GM19397 (cell line): ENCODE measurements around the gene LORICRIN.

Experiments
- ATAC-seq: cut with Tn5 transposase; IDR thresholded peaks from one replicate; pipeline ENCODE4 v1.9.1; 2021; ENCODE audit warnings: mild to moderate bottlenecking, moderate library complexity; ENCODE audit not compliant: unreplicated experiment

LORICRIN gene

GRCh38 chr1:153248176-153248879 is 11.2 kb upstream of the LORICRIN start:
- no peak for ATAC-seq

DNA sequence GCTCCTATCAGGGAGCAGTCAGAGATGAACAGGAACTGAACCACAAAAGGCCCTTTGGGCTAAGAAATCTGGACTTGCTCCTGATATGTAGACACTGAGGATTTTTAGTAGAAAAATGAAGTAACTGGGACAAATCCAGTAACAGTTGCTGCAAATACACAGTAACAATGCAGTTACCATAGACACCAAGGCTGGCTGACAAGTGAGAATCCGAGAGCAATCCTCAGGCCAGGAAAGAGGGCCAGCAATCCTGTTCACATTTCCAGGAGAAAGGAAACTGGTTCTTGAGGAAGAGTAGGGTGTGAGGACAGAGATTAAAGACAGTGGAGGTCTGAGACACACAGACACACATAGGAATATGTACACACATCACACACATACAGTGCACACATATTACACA is 9.3 kb upstream of the LORICRIN start:
- ATAC-seq: no peak

GRCh38 chr1:153251087-153251486 is 8.4 kb upstream of the LORICRIN start:
- ATAC-seq: no peak

DNA sequence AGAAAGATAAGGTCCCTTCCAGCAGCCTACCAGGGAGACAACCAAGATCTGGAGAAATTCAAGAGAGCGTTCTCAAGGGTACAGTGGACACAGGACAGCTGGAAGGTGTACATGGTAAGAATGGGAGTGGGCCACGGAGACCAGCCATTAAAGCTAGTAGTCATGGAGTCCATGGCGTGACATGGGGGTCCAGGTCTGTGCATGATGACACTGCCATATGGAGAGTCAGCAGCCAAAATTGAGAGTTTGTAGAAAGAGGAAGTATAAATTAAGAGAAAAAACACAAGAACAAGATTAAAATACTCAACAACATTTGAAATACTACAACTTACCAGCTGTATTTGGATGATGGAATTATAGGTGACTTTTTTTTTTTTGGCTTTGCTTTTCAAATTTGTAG is 7.9 kb upstream of the LORICRIN start:
- ATAC-seq: no peak

DNA sequence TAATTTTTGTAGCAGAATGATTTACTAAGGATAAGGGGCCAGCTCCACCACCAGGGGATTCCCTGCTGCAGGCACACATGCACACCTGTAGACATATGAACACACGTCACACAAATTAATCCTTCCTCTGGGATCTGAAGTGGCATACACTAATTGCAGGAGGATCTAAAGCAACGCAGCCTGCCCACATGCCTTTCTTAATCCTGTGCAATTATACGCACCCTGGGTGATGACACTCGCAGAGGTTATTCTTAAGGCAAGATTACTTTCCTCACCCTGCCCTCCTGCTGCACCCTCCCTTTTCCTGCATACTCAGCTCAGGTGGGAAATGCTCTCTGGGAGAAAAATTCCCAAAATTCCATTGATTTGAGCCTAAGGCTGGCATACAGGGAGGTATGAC is 7.5 kb upstream of the LORICRIN start:
- no peak for ATAC-seq

- no peak for ATAC-seq
These were observed 6.4 kb upstream of the LORICRIN start for GRCh38 chr1:153253076-153253475.

- no peak for ATAC-seq
These were observed 5.8 kb upstream of the LORICRIN start for GRCh38 chr1:153253693-153254092.

- ATAC-seq: peak; percentile 39
These were observed 1.2 kb downstream of the LORICRIN start for GRCh38 chr1:153260585-153261280.

GRCh38 chr1:153261281-153262069 is 2.0 kb downstream of the LORICRIN start:
- ATAC-seq: peak; percentile 31

DNA sequence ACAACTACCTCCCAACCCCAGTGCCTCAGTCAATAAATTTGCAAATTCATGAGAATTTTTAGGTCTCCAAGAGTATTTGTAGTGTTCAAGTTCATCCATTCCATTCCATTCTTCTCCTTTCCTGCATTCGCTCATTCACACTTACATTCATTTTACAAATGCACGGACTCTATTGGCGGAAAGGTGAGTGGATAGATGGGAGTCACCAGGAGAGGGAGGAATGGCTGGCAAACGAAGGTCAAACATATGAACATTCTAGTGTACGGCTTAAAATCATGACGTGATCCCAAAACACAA is 2.5 kb downstream of the LORICRIN start:
- ATAC-seq: no peak

DNA sequence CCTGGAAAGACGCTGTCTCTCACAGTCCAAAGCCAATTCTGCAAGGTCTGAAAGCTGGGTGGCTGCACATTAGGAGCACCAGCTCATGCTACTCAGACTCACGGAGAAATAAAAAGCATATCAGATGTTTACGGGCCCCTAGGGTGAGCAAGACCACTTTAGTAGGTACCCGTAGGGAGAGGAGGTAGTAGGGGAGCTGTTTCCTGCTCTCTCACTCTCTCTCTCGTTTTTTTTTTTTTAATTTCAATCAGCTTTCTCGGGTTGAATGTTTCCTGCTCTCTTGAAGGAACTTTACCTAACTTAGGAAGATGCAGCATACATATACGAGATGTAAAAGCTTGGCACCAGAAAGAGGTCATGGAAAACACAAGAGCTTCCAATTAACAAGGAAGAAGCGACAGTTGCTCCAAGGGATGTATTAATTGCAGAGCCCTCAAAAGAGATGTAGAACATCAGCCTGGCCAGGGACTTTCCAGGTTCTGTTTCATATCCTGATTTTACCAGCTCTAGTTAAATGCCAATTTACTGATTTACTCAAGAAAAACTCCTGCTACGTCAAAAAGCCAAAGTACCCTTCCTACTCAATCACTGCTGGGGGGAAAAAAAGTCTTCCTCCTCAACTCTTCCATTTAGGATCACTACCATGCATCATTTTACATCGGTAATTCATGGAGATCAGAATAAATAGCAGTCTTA is 3.1 kb downstream of the LORICRIN start:
- ATAC-seq: no peak

GRCh38 chr1:153265457-153265856 is 6.0 kb downstream of the LORICRIN start:
- ATAC-seq: no peak

GRCh38 chr1:153271711-153272110 is 12.2 kb downstream of the LORICRIN start:
- no peak for ATAC-seq

DNA sequence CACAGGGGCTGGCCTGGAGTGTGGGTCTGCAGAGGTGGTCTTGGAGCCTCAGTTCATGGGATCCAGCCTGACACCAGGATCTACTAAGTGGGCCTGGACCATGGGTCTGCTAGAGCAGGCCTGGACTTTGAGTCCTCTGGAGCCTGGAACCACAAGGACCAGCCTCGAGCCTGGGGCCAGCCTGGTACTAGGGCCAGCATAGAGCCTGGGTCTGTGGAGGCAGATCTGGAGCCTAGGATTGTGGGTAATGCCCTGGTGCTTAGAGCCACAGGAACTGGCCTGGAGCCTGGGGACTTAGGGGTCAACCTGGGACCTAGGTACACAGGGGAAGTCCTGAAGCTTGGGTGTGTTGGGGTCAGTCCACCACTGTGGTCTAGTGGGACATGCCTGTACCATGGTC is 12.7 kb downstream of the LORICRIN start:
- no peak for ATAC-seq

- peak; percentile 86 for ATAC-seq
These were observed 18.4 kb downstream of the LORICRIN start for GRCh38 chr1:153277852-153278251.

GRCh38 chr1:153288634-153289275 is 29.3 kb downstream of the LORICRIN start:
- ATAC-seq: no peak

DNA sequence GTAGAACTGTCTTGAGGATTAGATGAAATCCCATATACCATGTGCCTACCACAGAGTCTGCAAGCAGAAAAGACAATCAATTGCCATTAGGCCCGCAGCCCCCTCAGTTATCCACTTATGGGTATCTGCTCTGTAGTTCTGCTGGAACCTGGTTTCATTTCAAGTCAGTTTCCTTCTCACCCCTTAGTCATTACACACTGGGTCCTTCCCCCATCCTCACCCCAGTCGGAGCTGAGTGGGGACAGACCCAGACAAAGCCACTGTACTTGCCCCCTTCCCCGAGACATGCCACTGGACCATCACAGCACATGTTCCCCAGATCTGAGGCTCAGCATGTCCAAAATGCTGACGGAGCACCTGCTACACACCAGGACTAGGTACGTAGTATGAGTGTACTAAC is 32.0 kb downstream of the LORICRIN start:
- no peak for ATAC-seq

GRCh38 chr1:153292185-153292584 is 32.7 kb downstream of the LORICRIN start:
- ATAC-seq: no peak

GRCh38 chr1:153292740-153293479 is 33.4 kb downstream of the LORICRIN start:
- ATAC-seq: no peak

DNA sequence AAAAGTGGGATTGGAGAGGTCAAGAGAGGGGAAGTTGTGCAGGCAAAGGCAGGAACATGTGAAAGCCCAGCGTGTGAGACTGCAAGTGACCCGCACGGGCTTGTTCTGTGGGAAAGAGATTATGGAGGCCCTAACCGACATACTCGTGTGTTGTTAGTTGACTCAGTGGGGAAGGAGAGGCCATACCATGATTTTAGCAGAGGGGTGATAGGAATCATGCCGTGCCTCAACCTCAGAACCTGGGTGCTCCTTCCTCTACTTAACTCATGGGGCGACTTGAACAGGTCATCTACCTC is 33.9 kb downstream of the LORICRIN start:
- no peak for ATAC-seq
